CD4-positive, alpha-beta T cell (primary cell): ENCODE measurements around the gene APOBEC3G. TPM values are rescaled to one million over a fixed set of nuclear protein-coding genes. Genes with fewer than 3 reads are reported as not detected.

Source experiments
- ATAC-seq: fragments of 200-7000 bp; cut with Tn5 transposase; one replicate; pipeline ENCODE4 v1.10.0; 2022; ENCODE audit warnings: mild to moderate bottlenecking; ENCODE audit not compliant: poor library complexity
- CTCF ChIA-PET: fragments of 350-600 bp; sonication (Branson Sonifier 250); formaldehyde crosslinking; loops from one replicate; lab custom pipeline; 2021; ENCODE audit warnings: antibody characterized with exemption, inconsistent platforms; lab: Charles Lee
- POLR2A ChIA-PET: fragments of 350-600 bp; sonication (Branson Sonifier 250); formaldehyde crosslinking; loops from one replicate; lab custom pipeline; 2021; ENCODE audit warnings: antibody characterized with exemption, inconsistent platforms; lab: Charles Lee
- DNase-seq, 14 experiments: peaks; one replicate each; pipeline ENCODE4 v3.0.0-alpha.2; 2013 to 2020; ENCODE audit warnings: mixed read lengths in 2 of 14
- H3K27ac ChIP-seq, 2 donors: one replicate each; pipeline versions ENCODE4 v1.5.1 to v1.7.0; 2013; ENCODE audit warnings: low read length in 2 of 2, low read depth in 1 of 2, mild to moderate bottlenecking in 1 of 2
- H3K27me3 ChIP-seq, 2 experiments: 1 replicate in 1 of 2; 2 replicates in 1 of 2; pipeline versions ENCODE4 v1.6.1 to v1.7.0; 2013; ENCODE audit warnings: low read length in 2 of 2, control low read depth in 1 of 2, mild to moderate bottlenecking in 1 of 2, moderate library complexity in 1 of 2; ENCODE audit not compliant: insufficient read depth in 2 of 2, control insufficient read depth in 1 of 2
- H3K36me3 ChIP-seq: one replicate; pipeline ENCODE4 v1.6.1; 2013; ENCODE audit warnings: low read length, control low read depth; ENCODE audit not compliant: insufficient read depth
- H3K4me1 ChIP-seq: one replicate; pipeline ENCODE4 v1.6.1; 2013; ENCODE audit warnings: low read length, control low read depth; ENCODE audit not compliant: insufficient read depth
- H3K4me3 ChIP-seq: one replicate; pipeline ENCODE4 v1.5.1; 2013; ENCODE audit warnings: mild to moderate bottlenecking, low read length, moderate library complexity
- H3K9me3 ChIP-seq, 2 experiments: 1 replicate in 1 of 2; 2 replicates in 1 of 2; pipeline versions ENCODE4 v1.6.1 to v1.7.0; 2013; ENCODE audit warnings: low read length in 2 of 2, mild to moderate bottlenecking in 2 of 2, control low read depth in 1 of 2, moderate library complexity in 1 of 2; ENCODE audit not compliant: control insufficient read depth in 1 of 2, insufficient read depth in 1 of 2
- H3K27ac Mint-ChIP-seq: one replicate; pipeline ENCODE4 v1.8.0; 2020; ENCODE audit warnings: mixed read lengths
- H3K27me3 Mint-ChIP-seq: one replicate; pipeline ENCODE4 v1.8.0; 2021; ENCODE audit warnings: mixed read lengths
- H3K36me3 Mint-ChIP-seq: one replicate; pipeline ENCODE4 v1.8.0; 2021; ENCODE audit warnings: low read depth, mixed read lengths
- H3K4me1 Mint-ChIP-seq: one replicate; pipeline ENCODE4 v1.8.0; 2021; ENCODE audit warnings: low read depth, mixed read lengths
- H3K4me3 Mint-ChIP-seq: one replicate; pipeline ENCODE4 v1.8.0; 2020; ENCODE audit warnings: mild to moderate bottlenecking, mixed read lengths
- H3K9me3 Mint-ChIP-seq: one replicate; pipeline ENCODE4 v1.8.0; 2020; ENCODE audit warnings: mixed read lengths
- CTCF ChIP-seq: fragments of 200-600 bp; IDR thresholded peaks from one replicate; pipeline ENCODE4 v1.8.0; 2022; ENCODE audit warnings: antibody characterized with exemption, mild to moderate bottlenecking
- intact Hi-C, 2 experiments: fragments of 100-400 bp; cut with DNase I in 1 of 2; cut with micrococcal nuclease in 1 of 2; formaldehyde crosslinking; loops; one replicate each; pipeline versions ENCODE4 v1.15.1 to v1.9.0; 2023 to 2025; cut with DNase I, micrococcal nuclease
- total RNA-seq, 174 experiments: library from RNA in 2 of 174; stranded (reverse) in 2 of 174; gene quantifications; one replicate each; pipeline ENCODE4 v1.2.3 and lab custom pipeline; 2021 to 2026

The APOBEC3G gene
- total RNA-seq, 2 experiments from 2014 or later = 18.8 to 20.6 TPM

- Histone ChIP-seq H3K9me3 (no peaks in the 10 kb centered on the region), H3K36me3 (no peaks in the 10 kb centered on the region), H3K27me3 (no peaks in the 10 kb centered on the region), H3K27ac (no peak overlapping the region), H3K4me1 (peaks cover 2% of the 10 kb centered on the region), H3K4me3 (no peak overlapping the region)
- no peaks in the 10 kb centered on the region for H3K9me3 Mint-ChIP-seq
- intact Hi-C loops = loop anchor here in 1 of 2 experiments (2.0 kb wide), 1 partner anchor 253 kb away; no protein-coding TSS in a partner anchor
- no peaks in the 10 kb centered on the region for H3K27me3 Mint-ChIP-seq
- H3K4me3 Mint-ChIP-seq = no peak overlapping the region
- ChIA-PET CTCF (no interaction called here), POLR2A (no interaction called here)
- ATAC-seq = no peak
- H3K36me3 Mint-ChIP-seq = no peaks in the 10 kb centered on the region
- H3K4me1 Mint-ChIP-seq = peaks cover 6% of the 10 kb centered on the region
- H3K27ac Mint-ChIP-seq = no peak overlapping the region
- DNase-seq = no peak
- TF ChIP-seq CTCF = no peak
Observed at GRCh38 chr22:39123751-39124581, 46.9 kb downstream of the APOBEC3G start.

- H3K4me1 ChIP-seq = peaks cover 2% of the 10 kb centered on the region
- intact Hi-C loops = no loop called here
- POLR2A ChIA-PET = interaction anchor here (0.8 to 1.1 kb wide), 3 partner anchors 9 to 105 kb away, joined by 3 to 4 read pairs (median 3); no protein-coding TSS in a partner anchor
Observed at GRCh38 chr22:39125622-39126021, 48.5 kb downstream of the APOBEC3G start.

GRCh38 chr22:39128508-39128907, 51.4 kb downstream of the APOBEC3G start:
- ChIA-PET CTCF (interaction anchor here (0.7 kb wide), 1 partner anchor 1644 kb away, joined by 3 read pairs; no protein-coding TSS in a partner anchor), POLR2A (interaction anchor here (0.8 to 1.2 kb wide), 2 partner anchors 23 to 190 kb away, joined by 3 read pairs; no protein-coding TSS in a partner anchor)
- no peaks in the 10 kb centered on the region for H3K27me3 ChIP-seq
- intact Hi-C loops = no loop called here
- H3K27me3 Mint-ChIP-seq = no peaks in the 10 kb centered on the region
- H3K27ac ChIP-seq = no peak overlapping the region
- no peak overlapping the region for H3K4me3 ChIP-seq
- H3K4me3 Mint-ChIP-seq = no peak overlapping the region
- no peaks in the 10 kb centered on the region for H3K9me3 Mint-ChIP-seq
- H3K36me3 ChIP-seq = peaks cover 30% of the 10 kb centered on the region
- peaks cover 5% of the 10 kb centered on the region for H3K4me1 Mint-ChIP-seq
- H3K9me3 ChIP-seq = no peaks in the 10 kb centered on the region
- no peak for TF ChIP-seq CTCF
- H3K36me3 Mint-ChIP-seq = peaks cover 29% of the 10 kb centered on the region
- no peaks in the 10 kb centered on the region for H3K4me1 ChIP-seq
- no peak for ATAC-seq
- no peak overlapping the region for H3K27ac Mint-ChIP-seq
- no peak for DNase-seq

More at GRCh38 chr22:39125622-39126021, 48.5 kb downstream of the APOBEC3G start:
- Histone ChIP-seq H3K4me3 (no peak overlapping the region), H3K36me3 (peaks cover 6% of the 10 kb centered on the region), H3K27ac (no peak overlapping the region), H3K27me3 (no peaks in the 10 kb centered on the region), H3K9me3 (no peaks in the 10 kb centered on the region)
- TF ChIP-seq CTCF = no peak
- Mint-ChIP-seq H3K27ac (no peak overlapping the region), H3K9me3 (no peaks in the 10 kb centered on the region), H3K27me3 (no peaks in the 10 kb centered on the region), H3K4me1 (peaks cover 10% of the 10 kb centered on the region), H3K36me3 (peaks cover 5% of the 10 kb centered on the region), H3K4me3 (no peak overlapping the region)
- DNase-seq (no peak), ATAC-seq (no peak)
- CTCF ChIA-PET = no interaction called here
